Endometrium (tissue), 2 donors: ENCODE results near the gene KIFC3.
"Not testable (repeated sequence)": the region's sequence is repeated elsewhere in the genome, so short reads cannot be mapped to it uniquely, and the experiment has no call there.

Source experiments
- FAIRE-seq: peaks from 2 replicates; lab custom pipeline; 2012; peaks lifted over from hg19 to GRCh38; lab: Jason Lieb, UNC
- donor health status: control.
- donor health status: control.

The KIFC3 gene, protein sequence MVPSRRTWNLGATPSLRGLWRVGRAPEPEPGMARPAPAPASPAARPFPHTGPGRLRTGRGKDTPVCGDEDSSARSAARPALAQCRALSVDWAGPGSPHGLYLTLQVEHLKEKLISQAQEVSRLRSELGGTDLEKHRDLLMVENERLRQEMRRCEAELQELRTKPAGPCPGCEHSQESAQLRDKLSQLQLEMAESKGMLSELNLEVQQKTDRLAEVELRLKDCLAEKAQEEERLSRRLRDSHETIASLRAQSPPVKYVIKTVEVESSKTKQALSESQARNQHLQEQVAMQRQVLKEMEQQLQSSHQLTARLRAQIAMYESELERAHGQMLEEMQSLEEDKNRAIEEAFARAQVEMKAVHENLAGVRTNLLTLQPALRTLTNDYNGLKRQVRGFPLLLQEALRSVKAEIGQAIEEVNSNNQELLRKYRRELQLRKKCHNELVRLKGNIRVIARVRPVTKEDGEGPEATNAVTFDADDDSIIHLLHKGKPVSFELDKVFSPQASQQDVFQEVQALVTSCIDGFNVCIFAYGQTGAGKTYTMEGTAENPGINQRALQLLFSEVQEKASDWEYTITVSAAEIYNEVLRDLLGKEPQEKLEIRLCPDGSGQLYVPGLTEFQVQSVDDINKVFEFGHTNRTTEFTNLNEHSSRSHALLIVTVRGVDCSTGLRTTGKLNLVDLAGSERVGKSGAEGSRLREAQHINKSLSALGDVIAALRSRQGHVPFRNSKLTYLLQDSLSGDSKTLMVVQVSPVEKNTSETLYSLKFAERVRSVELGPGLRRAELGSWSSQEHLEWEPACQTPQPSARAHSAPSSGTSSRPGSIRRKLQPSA

GRCh38 chr16:57802341-57803133, at the start of gene KIFC3:
KIFC3 (minus strand) TSS chr16:57802491; CDS start chr16:57798243, 4,248 bp downstream.
- no peak for FAIRE-seq

DNA sequence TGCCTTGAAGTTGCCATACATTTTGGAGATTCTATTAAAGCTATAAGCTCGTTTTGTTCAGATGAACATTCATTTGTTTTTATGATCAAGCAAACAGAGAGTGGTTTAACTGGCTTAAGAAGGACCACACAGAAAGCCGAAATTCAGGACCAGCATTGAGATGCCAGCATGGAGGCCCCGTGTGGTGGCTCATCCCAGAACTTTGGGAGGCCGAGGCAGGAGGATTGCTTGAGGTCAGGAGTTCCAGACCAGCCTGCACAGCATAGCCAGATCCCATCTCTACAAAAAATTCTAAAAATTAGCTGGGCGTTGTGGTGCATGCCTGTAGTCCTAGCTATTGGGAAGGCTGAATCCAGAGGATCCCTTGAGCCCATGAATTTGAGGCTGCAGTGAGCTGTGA, 45.9 kb upstream of the KIFC3 start:
- FAIRE-seq, result no peak

- not testable (repeated sequence) for FAIRE-seq
Measured at GRCh38 chr16:57846931-57847330, 44.6 kb upstream of the KIFC3 start.

DNA sequence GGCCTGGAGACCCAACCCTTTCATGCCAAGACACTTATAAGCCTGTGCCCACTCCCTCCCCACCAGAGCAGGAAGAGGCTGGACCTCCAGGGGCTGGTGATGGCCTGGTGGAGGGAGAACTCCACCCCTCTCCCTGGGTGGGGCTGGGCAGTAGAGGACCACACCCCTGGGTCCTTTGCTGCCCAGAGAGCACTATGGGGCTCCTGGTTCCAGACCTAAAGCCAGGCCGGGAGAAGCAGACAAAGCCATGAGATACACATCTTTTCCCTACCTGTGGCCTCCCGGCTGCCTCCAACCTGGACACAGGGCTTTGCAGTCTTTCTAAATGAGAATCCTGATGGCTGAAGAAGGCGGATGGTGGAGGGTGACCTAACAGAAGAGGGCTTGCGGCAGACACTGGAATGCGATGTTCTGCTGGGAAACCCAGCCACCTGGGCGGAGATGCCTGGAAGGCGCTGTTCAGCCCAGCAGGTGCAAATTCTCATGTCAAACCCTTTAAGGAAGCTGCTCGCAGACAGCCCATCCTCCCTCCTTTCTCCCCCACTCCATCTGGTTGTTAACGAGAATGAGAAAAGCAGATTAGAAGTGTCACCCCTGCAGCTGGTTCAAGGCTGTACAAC, 43.9 kb upstream of the KIFC3 start:
- no peak for FAIRE-seq

DNA sequence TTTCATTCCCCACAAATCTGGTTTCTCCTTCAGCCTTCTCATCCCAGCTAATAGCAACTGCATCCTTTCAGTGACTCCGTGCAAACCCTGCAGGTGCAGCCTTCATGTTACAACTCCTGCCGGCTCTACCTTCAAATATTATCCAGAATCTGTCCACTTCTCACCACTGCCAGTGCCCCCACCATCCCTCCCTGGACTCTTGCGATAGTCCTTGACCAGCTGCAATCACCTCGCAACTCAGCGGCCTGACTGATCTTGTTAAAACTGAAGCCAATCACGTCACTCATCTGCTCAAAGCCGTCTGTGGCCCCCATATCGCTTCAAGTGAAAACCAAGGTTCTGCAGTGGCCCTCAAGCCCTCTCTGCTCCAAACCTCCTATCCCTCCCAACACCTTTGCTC, 42.8 kb upstream of the KIFC3 start:
- no peak for FAIRE-seq

DNA sequence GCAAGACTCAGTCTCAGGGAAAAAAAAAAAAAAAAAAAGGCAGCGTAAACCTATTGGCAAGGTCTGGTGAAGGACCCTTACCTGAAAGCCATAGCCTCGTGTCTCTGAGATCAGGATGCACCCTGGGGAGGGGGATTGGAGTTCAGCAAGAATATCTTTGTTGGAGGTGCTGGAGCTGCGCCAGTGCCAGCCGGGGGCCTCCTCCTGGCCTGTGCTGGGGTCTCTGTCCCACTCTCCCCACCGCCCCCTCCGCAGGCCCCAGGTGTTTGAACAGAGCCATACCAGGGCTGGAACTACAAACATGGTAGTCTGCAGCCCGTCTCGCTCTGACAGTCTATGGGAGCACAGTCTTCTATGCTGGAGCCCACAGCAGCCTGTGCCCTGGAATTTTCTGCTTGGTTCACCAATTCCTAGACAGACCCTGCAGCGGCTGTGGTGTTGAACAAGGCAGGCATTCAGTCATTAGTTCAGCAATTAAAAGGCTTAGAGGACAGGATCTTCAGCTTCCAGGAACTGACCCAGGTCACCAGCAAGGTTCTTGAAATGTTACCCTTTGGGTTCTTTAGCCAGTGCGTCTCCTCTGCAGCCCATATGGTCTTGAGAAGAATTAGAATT, 42.2 kb upstream of the KIFC3 start:
- FAIRE-seq, result no peak

DNA sequence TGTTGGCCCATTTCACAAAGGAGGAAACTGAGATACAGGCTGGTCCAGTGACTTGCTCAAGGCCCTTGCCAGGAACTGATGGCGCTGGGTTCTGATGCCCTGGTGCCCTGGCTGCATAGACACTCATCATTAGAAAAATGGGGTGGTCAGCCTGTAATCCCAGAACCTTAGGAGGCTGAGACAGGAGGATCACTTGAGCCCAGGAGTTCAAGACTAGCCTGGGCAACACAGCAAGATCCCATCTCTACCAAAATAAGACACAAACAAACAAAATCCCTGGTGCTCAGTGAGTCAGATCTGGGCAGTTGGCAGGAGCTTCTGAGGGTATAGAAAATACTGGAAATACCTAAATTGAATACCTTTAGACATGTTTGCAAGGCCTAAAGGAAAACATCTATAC, 41.1 kb upstream of the KIFC3 start:
- no peak for FAIRE-seq

GRCh38 chr16:57842601-57843000, 40.3 kb upstream of the KIFC3 start:
- no peak for FAIRE-seq

- FAIRE-seq, result no peak
Measured at GRCh38 chr16:57840833-57841232, 38.5 kb upstream of the KIFC3 start.

- FAIRE-seq, result no peak
Measured at GRCh38 chr16:57838161-57838560, 35.9 kb upstream of the KIFC3 start.

DNA sequence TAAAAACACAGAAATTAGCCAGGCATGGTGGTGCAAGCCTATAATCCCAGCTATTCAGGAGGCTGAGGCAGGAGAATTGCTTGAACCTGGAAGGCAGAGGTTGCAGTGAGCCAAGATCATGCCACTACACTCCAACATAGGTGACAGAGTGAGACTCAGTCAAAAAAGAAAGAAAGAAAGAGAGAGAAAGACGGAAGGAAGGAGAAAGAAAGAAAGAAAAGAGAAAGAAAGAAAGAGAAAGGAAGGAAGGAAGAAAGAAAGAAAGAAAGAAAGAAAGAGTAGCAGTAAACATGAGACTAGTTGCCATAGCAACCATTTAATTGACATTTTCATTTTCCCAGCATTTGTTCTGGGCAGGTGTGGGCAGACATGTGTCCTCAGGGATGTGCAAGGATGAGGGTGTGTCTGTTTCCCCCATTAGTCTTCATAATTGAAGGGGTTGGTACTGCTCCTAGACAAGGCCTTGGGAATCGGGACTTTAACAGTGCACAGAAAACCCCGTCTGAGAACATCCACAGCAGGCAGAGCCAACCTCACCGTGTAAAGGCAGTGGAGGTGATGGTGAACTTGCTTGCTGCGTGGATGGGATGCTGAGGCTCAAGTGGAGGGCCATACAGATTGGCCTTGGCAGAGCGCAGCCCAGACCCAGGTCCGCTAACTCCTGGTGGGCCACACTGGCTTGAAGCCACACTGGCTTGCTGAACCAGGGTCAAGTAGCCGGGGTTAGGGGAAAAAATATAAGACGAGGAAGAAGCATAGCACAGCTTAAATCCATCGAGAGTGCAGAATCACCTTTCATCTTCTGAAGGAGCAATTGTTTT, 35.2 kb upstream of the KIFC3 start:
- no peak for FAIRE-seq

DNA sequence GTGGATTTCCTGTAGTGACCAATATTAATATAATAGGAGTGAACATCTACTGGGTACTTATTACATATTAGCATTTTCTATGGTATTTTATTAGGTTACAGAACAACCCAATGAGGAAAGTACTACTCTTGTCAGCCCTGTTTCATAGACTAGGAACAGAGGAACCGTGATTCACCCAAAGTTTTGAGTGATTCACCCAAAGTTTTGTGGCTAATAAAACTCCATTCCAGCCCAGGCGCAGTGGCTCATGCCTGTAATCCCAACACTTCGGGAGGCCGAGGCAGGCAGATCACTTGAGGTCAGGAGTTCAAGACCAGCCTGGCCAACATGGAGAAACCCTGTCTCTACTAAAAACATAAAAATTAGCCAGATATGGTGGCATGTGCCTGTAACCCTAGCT, 33.1 kb upstream of the KIFC3 start:
- FAIRE-seq, result not testable (repeated sequence)

DNA sequence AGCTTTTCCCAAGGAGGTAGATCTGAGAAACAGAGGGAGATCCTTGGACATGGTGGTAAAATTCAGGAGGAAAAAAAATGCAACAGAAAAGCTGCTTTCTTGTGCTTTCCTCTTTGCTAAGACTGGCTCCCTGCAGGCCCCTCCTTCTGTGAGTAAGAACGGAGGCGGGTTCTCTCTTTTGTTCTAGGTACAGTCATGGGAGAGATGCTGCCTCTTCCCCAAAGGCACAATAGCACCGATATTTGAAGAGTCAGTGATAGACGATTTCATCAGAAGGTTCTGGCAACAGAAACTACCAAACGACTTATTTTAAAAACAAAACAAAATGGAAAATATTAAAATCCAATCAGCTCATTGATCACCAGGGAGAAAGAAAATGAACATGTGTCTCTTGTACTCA, 32.6 kb upstream of the KIFC3 start:
- FAIRE-seq, result no peak

GRCh38 chr16:57830890-57831484, 28.7 kb upstream of the KIFC3 start:
- FAIRE-seq, result no peak

GRCh38 chr16:57829969-57830360, 27.7 kb upstream of the KIFC3 start:
- no peak for FAIRE-seq

GRCh38 chr16:57828272-57829161, 26.2 kb upstream of the KIFC3 start:
- no peak for FAIRE-seq

GRCh38 chr16:57826706-57827625, 24.7 kb upstream of the KIFC3 start:
- no peak for FAIRE-seq

- FAIRE-seq, result no peak
Measured at GRCh38 chr16:57826052-57826451, 23.8 kb upstream of the KIFC3 start.
